ENCODE measurements around the gene SLC16A10. TPM values are rescaled to one million over a fixed set of nuclear protein-coding genes. Genes with fewer than 3 reads are reported as not detected.

Gene SLC16A10
- total and polyA plus RNA-seq, 2 of the 8 experiments (the other 6 are each of a cell fraction or from before 2014, with no cell fraction given): 18.6 to 23.2 TPM

DNA sequence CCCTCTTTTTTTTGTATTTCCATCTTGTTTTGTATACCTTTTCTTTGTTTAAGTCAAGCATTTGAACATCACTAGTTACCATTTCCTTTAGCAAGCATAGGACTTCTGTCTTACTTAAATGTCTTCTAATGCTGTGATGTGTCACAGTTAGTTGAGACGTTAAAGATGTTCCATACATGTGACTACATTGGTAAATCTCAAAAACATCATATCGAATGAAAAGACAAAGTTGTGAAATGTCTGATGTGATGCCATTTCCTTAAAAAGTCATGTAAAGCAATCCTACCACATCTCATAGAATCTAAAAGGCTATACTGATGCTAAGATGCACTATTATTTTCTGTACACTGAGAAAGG, 26.8 kb downstream of the SLC16A10 start:
- no peak for FAIRE-seq
- Histone ChIP-seq H3K27me3 (replicated peaks in 1 of 4; ENCODE audit: control insufficient read depth in 3 of 4, extremely low read depth in 1 of 4, insufficient read depth in 3 of 4, low read length in 3 of 4) (no peaks in the 10 kb centered on the region), H2BK120ac (replicated peaks; ENCODE audit: low read depth, low read length) (no peak overlapping the region), H4K5ac (ENCODE audit: insufficient read length, low read depth, low read length) (no peak overlapping the region), H3K4me1 (replicated peaks in 1 of 4; ENCODE audit: control insufficient read depth in 3 of 4, insufficient read depth in 4 of 4, low read length in 3 of 4) (peaks cover 0 to 5% (median 4%) of the 10 kb centered on the region in 4 experiments; a peak in 4 of 7 replicates), H3K56ac (replicated peaks; ENCODE audit: insufficient read length, low read depth, low read length) (no peak overlapping the region), H3K4me3 (ENCODE audit: extremely low read depth in 1 of 4, insufficient read depth in 2 of 4, low read depth in 3 of 4, low read length in 4 of 4) (no peak overlapping the region), H4K8ac (ENCODE audit: extremely low read depth, insufficient read depth, low read length) (no peak overlapping the region), H3K9ac (replicated peaks in 1 of 4; ENCODE audit: extremely low read depth in 1 of 4, low read depth in 3 of 4, low read length in 3 of 4) (no peak overlapping the region), H3K9me3 (ENCODE audit: insufficient read depth in 2 of 2, low read depth in 1 of 2, low read length in 1 of 2) (no peaks in the 10 kb centered on the region), H2BK5ac (ENCODE audit: low read depth, low read length) (no peak overlapping the region), H3K14ac (ENCODE audit: insufficient read length) (no peak overlapping the region), H3K4me2 (ENCODE audit: insufficient read depth in 1 of 2, low read depth in 2 of 2, low read length in 2 of 2) (peak overlapping the region in 1 of 2 experiments; percentile 29; a peak in 1 of 4 replicates), H4K20me1 (replicated peaks in 1 of 2; ENCODE audit: control insufficient read depth in 1 of 2, insufficient read depth in 2 of 2, low read length in 2 of 2) (no peaks in the 10 kb centered on the region), H3K79me2 (ENCODE audit: control insufficient read depth in 1 of 2, insufficient read depth in 2 of 2, low read length in 2 of 2) (no peaks in the 10 kb centered on the region), H2AFZ (ENCODE audit: low read length) (peak overlapping the region; percentile 93; the same call in 1 of the 2 replicates), H3K36me3 (ENCODE audit: control insufficient read depth in 2 of 4, insufficient read depth in 4 of 4, low read length in 3 of 4) (no peaks in the 10 kb centered on the region), H2AK5ac (ENCODE audit: low read depth, low read length) (no peak overlapping the region), H2BK15ac (ENCODE audit: low read length) (no peak overlapping the region), H3K79me1 (ENCODE audit: low read depth, low read length) (no peaks in the 10 kb centered on the region; the same call in 1 of the 2 replicates), H3K4ac (replicated peaks; ENCODE audit: insufficient read length, low read depth, low read length) (no peak overlapping the region), H3K27ac (ENCODE audit: low read depth, low read length) (no peak overlapping the region), H2BK20ac (ENCODE audit: low read length) (no peak overlapping the region), H4K91ac (replicated peaks; ENCODE audit: insufficient read length, low read length) (no peak overlapping the region), H3K23me2 (ENCODE audit: low read depth, low read length) (no peaks in the 10 kb centered on the region), H3K18ac (ENCODE audit: extremely low read depth, low read length) (no peak overlapping the region), H2BK12ac (ENCODE audit: low read depth, low read length) (no peak overlapping the region), H3K23ac (ENCODE audit: insufficient read length) (no peak overlapping the region)
- ChIA-PET CTCF (ENCODE audit: partially characterized antibody) (no interaction called here), POLR2A (ENCODE audit: partially characterized antibody) (interaction anchor here (1.2 kb wide), 1 partner anchor 240 kb away, joined by 3 read pairs; the partner anchor contains the start of gene AMD1)
- WGBS, 2 experiments (ENCODE audit: extremely low coverage in 1 of 2, insufficient coverage in 1 of 2, insufficient read length in 1 of 2, insufficient replicate concordance in 2 of 2, low coverage in 1 of 2, low lambda C conversion rate in 2 of 2, missing lambda C conversion rate in 1 of 2): 92% methylated on average over 2 of the region's 2 CpGs; no CpG with 5 or more reads in 1 of the 2 experiments
- DNase-seq (ENCODE audit: low read depth in 1 of 2, low spot score in 2 of 2): no peak
- TF ChIP-seq SIX5 (IDR thresholded peaks at IDR 0.05; ENCODE audit: low read depth, low read length) (no peak), CHD2 (IDR thresholded peaks at IDR 0.05; ENCODE audit: low read length) (no peak), TEAD4 (IDR thresholded peaks at IDR 0.05; ENCODE audit: low read depth, low read length) (no peak), CTBP2 (IDR thresholded peaks at IDR 0.05; ENCODE audit: borderline replicate concordance, insufficient read depth, insufficient read length, low read length) (no peak), CEBPB (IDR thresholded peaks at IDR 0.05; ENCODE audit: low read depth, low read length) (no peak), POLR2AphosphoS5 (IDR thresholded peaks at IDR 0.05; ENCODE audit: low read depth, low read length) (no peak), ZNF274 (IDR thresholded peaks at IDR 0.05; ENCODE audit: borderline replicate concordance, extremely low read depth, low read length) (no peak), KDM5A (IDR thresholded peaks at IDR 0.05; ENCODE audit: low read length) (no peak), EP300 (IDR thresholded peaks at IDR 0.05; ENCODE audit: borderline replicate concordance in 1 of 2, low read depth in 2 of 2, low read length in 2 of 2) (no peak), SRF (IDR thresholded peaks at IDR 0.05; ENCODE audit: low read depth, low read length) (no peak), ASH2L (IDR thresholded peaks at IDR 0.05; ENCODE audit: low read length) (no peak), KDM4A (IDR thresholded peaks at IDR 0.05; ENCODE audit: low read depth, low read length, severe bottlenecking) (no peak), TAF7 (optimal IDR thresholded peaks at IDR 0.05; ENCODE audit: borderline replicate concordance, low read depth, low read length) (no peak)
